Mesothelial cell of epicardium (in vitro differentiated cells): ENCODE data around the gene PTPN5. TPM values are rescaled to one million over a fixed set of nuclear protein-coding genes. Genes with fewer than 3 reads are reported as not detected.
"Not testable (repeated sequence)": the region's sequence is repeated elsewhere in the genome, so short reads cannot be mapped to it uniquely, and the experiment has no call there.

ENCODE experiments used
- DNase-seq, 2 experiments: peaks; one replicate each; pipeline ENCODE4 v3.0.0; 2021; ENCODE audit warnings: low spot score in 2 of 2; ENCODE audit not compliant: unreplicated experiment in 2 of 2
- H3K27ac Mint-ChIP-seq: 2 replicates; pipeline ENCODE4 v1.8.0; 2021; ENCODE audit warnings: mixed read lengths
- H3K27me3 Mint-ChIP-seq: 2 replicates; pipeline ENCODE4 v1.8.0; 2021; ENCODE audit warnings: low read depth, mixed read lengths
- H3K36me3 Mint-ChIP-seq: 2 replicates; pipeline ENCODE4 v1.8.0; 2021; ENCODE audit warnings: mixed read lengths
- H3K4me1 Mint-ChIP-seq: 2 replicates; pipeline ENCODE4 v1.8.0; 2021; ENCODE audit warnings: mixed read lengths
- H3K4me3 Mint-ChIP-seq: 2 replicates; pipeline ENCODE4 v1.8.0; 2021; ENCODE audit warnings: mild to moderate bottlenecking, moderate library complexity, mixed read lengths
- H3K9me3 Mint-ChIP-seq: 2 replicates; pipeline ENCODE4 v1.8.0; 2021; ENCODE audit warnings: mixed read lengths
- total RNA-seq: library from RNA; stranded (reverse); gene quantifications from 3 replicates; pipeline ENCODE4 v1.2.1, GENCODE V29; 2021
- TF ChIP-seq, protein P1 (sequence below): fragments of 200-600 bp; sonication (generic); IDR thresholded peaks from one replicate; pipeline ENCODE4 v1.5.0; 2021; ENCODE audit warnings: antibody characterized with exemption; ENCODE audit not compliant: unreplicated experiment

PTPN5 gene
- total RNA-seq, 1 donor from 2014 or later, result 3.3 TPM

GRCh38 chr11:18698341-18699268 lies 93.0 kb downstream of the PTPN5 start, which contains the start of gene TMEM86A:
TSS of gene TMEM86A (plus strand) at chr11:18698779. CDS start at chr11:18698887, 108 bp downstream.
- peak within 1 kb of the TSS; percentile 78 for H3K27ac Mint-ChIP-seq
- H3K4me3 Mint-ChIP-seq, result peak within 1 kb of the TSS; percentile 80
- no peaks in the 10 kb centered on the region for H3K36me3 Mint-ChIP-seq
- peak; percentile 84 to 95 for DNase-seq
- H3K27me3 Mint-ChIP-seq, result peaks cover 2% of the 10 kb centered on the region
- TF ChIP-seq, protein P1, sequence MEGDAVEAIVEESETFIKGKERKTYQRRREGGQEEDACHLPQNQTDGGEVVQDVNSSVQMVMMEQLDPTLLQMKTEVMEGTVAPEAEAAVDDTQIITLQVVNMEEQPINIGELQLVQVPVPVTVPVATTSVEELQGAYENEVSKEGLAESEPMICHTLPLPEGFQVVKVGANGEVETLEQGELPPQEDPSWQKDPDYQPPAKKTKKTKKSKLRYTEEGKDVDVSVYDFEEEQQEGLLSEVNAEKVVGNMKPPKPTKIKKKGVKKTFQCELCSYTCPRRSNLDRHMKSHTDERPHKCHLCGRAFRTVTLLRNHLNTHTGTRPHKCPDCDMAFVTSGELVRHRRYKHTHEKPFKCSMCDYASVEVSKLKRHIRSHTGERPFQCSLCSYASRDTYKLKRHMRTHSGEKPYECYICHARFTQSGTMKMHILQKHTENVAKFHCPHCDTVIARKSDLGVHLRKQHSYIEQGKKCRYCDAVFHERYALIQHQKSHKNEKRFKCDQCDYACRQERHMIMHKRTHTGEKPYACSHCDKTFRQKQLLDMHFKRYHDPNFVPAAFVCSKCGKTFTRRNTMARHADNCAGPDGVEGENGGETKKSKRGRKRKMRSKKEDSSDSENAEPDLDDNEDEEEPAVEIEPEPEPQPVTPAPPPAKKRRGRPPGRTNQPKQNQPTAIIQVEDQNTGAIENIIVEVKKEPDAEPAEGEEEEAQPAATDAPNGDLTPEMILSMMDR, result no peak
- no peaks in the 10 kb centered on the region for H3K9me3 Mint-ChIP-seq
- peaks cover 14% of the 10 kb centered on the region for H3K4me1 Mint-ChIP-seq

- no peak overlapping the region for H3K4me3 Mint-ChIP-seq
- no peaks in the 10 kb centered on the region for H3K9me3 Mint-ChIP-seq
- TF ChIP-seq, protein P1, result no peak
- no peaks in the 10 kb centered on the region for H3K36me3 Mint-ChIP-seq
- peaks cover 14% of the 10 kb centered on the region for H3K4me1 Mint-ChIP-seq
- H3K27me3 Mint-ChIP-seq, result peaks cover 4% of the 10 kb centered on the region
- DNase-seq, result no peak
- H3K27ac Mint-ChIP-seq, result no peak overlapping the region
Observed at GRCh38 chr11:18697576-18697975, 94.0 kb downstream of the PTPN5 start.

GRCh38 chr11:18696638-18697225 lies 94.9 kb downstream of the PTPN5 start:
- Mint-ChIP-seq H3K27ac (no peak overlapping the region), H3K27me3 (peaks cover 4% of the 10 kb centered on the region), H3K4me3 (no peak overlapping the region), H3K4me1 (peaks cover 14% of the 10 kb centered on the region), H3K9me3 (no peaks in the 10 kb centered on the region), H3K36me3 (no peaks in the 10 kb centered on the region)
- DNase-seq, result no peak
- TF ChIP-seq, protein P1, result no peak

DNA sequence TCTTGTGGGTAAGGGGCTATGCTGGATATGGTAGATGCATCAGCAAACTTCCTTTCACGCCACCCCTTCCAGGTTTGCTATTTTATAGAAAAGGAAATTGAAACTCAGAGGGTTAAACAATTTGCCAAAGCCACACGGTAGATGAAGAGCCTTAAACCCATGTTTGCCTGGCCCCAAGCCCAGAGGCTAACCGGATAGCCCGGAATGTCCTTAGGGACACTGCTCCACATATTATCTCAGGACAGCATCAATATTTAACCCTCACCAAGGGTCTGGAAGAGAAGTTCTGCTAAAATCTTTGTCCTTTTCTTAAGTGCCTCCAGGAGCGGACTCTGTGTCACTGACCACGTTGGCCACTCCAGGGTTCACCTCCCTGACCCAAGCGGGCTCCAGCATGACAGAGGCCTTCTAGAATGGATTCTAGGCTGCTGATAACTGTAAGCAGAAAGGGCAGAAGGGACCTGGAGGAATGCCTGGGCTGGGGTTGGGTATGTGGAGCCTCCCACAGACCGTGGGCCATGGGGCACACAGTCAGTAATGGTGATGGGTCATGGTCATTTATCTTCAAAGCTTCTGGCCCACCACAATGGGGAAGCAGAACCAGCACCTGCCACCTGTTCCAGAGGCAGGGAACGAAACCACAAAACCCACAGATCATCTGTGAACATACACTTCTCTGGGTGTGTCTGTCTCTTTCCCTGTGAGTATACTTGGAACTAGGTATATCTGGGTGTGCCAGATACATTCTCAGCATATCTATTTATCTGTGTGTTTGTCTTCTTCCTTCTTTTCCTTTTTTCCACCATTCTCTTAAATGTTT lies 98.4 kb downstream of the PTPN5 start:
- no peak overlapping the region for H3K27ac Mint-ChIP-seq
- H3K27me3 Mint-ChIP-seq, result peaks cover 2% of the 10 kb centered on the region
- H3K9me3 Mint-ChIP-seq, result no peaks in the 10 kb centered on the region
- H3K4me3 Mint-ChIP-seq, result no peak overlapping the region
- H3K4me1 Mint-ChIP-seq, result peaks cover 3% of the 10 kb centered on the region
- no peak for DNase-seq
- TF ChIP-seq, protein P1, result no peak
- H3K36me3 Mint-ChIP-seq, result no peaks in the 10 kb centered on the region

DNA sequence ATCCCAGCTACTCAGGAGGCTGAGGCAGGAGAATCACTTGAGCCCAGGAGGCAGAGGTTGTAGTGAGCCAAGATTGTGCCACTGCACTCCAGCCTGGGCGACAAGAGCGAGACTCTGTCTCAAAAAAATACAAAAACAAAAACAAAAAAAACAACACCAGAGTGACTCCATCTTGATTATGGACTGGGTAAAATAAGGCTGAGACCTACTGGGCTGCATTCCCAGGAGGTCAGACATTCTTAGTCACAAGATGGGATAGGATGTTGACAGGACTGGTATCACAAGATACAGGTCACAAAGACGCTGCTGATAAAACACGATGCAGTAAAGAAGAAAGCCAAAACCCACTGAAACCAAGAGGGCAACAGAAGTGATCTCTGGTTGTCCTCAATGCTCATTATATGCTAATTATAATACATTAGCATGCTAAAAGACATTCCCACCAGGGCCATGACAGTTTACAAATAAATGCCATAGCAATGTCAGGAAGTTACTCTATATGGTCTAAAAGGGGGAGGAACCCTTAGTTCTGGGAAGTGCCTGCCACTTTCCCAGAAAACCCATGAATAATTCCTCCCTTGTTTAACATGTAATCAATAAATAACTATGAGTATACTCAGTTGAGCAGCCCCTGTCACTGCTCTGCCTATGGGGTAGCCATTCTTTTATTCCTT lies 100.0 kb downstream of the PTPN5 start:
- not testable (repeated sequence) for DNase-seq, H3K4me1 Mint-ChIP-seq, H3K27me3 Mint-ChIP-seq, H3K4me3 Mint-ChIP-seq, H3K9me3 Mint-ChIP-seq, H3K27ac Mint-ChIP-seq, H3K36me3 Mint-ChIP-seq
